Retinal pigment epithelial cell (primary cell): ENCODE data around the gene XPR1.

Source experiments
- DNase-seq: peaks from one replicate; pipeline ENCODE4 v3.0.0-alpha.2; 2010; ENCODE audit warnings: low read depth
- H3K4me3 ChIP-seq: 2 replicates; pipeline ENCODE4 v1.5.1; 2011; ENCODE audit warnings: mild to moderate bottlenecking, low read length, control low read depth, moderate library complexity
- CTCF ChIP-seq: conservative IDR thresholded peaks from 2 replicates; pipeline ENCODE4 v1.5.1; 2011; ENCODE audit warnings: low read depth, low read length, control low read depth, inconsistent platforms

Gene XPR1

GRCh38 chr1:180859306-180859705 lies 227.5 kb downstream of the XPR1 start:
- DNase-seq, result no peak
- TF ChIP-seq CTCF, result no peak
- H3K4me3 ChIP-seq, result no peak overlapping the region

GRCh38 chr1:180860535-180860934 lies 228.7 kb downstream of the XPR1 start:
- no peak overlapping the region for H3K4me3 ChIP-seq
- DNase-seq, result no peak
- no peak for TF ChIP-seq CTCF

GRCh38 chr1:180862305-180862704 lies 230.5 kb downstream of the XPR1 start:
- H3K4me3 ChIP-seq, result no peak overlapping the region
- TF ChIP-seq CTCF, result no peak
- DNase-seq, result no peak

GRCh38 chr1:180863158-180863775 lies 231.4 kb downstream of the XPR1 start:
- DNase-seq, result peak; percentile 14
- TF ChIP-seq CTCF, result peak; percentile 56

GRCh38 chr1:180881806-180882509 lies 250.1 kb downstream of the XPR1 start:
- DNase-seq, result peak; percentile 28
- peak; percentile 53 for TF ChIP-seq CTCF
- no peak overlapping the region for H3K4me3 ChIP-seq

More at GRCh38 chr1:180863158-180863775, 231.4 kb downstream of the XPR1 start:
- no peak overlapping the region for H3K4me3 ChIP-seq

GRCh38 chr1:180884588-180885300 lies 252.9 kb downstream of the XPR1 start:
- H3K4me3 ChIP-seq, result no peak overlapping the region
- TF ChIP-seq CTCF, result no peak
- no peak for DNase-seq
